Ishikawa (cell line): Measurements from ENCODE around the gene ACVR1.

Source experiments
- CEBPB ChIP-seq: IDR thresholded peaks from 2 replicates; pipeline ENCODE4 v1.6.1; 2012
- CREB1 ChIP-seq: IDR thresholded peaks from 2 replicates; pipeline ENCODE4 v1.6.1; 2012; ENCODE audit warnings: low read depth
- EGR1 ChIP-seq: IDR thresholded peaks from 2 replicates; pipeline ENCODE4 v1.6.1; 2012
- EP300 ChIP-seq: IDR thresholded peaks from 2 replicates; pipeline ENCODE4 v1.6.1; 2012; ENCODE audit warnings: borderline replicate concordance
- FOXM1 ChIP-seq: IDR thresholded peaks from 2 replicates; pipeline ENCODE4 v1.6.1; 2012; ENCODE audit warnings: low read depth, borderline replicate concordance
- MAX ChIP-seq: IDR thresholded peaks from 2 replicates; pipeline ENCODE4 v1.6.1; 2012
- NFIC ChIP-seq: IDR thresholded peaks from 2 replicates; pipeline ENCODE4 v1.6.1; 2012
- RAD21 ChIP-seq: IDR thresholded peaks from 2 replicates; pipeline ENCODE4 v1.6.1; 2012; ENCODE audit warnings: low read depth
- REST ChIP-seq: IDR thresholded peaks from 2 replicates; pipeline ENCODE4 v1.6.1; 2012; ENCODE audit warnings: low read depth, mild to moderate bottlenecking
- TAF1 ChIP-seq: IDR thresholded peaks from 2 replicates; pipeline ENCODE4 v1.6.1; 2012; ENCODE audit warnings: low read depth, mild to moderate bottlenecking
- TCF12 ChIP-seq: IDR thresholded peaks from 2 replicates; pipeline ENCODE4 v1.6.1; 2012; ENCODE audit warnings: low read depth
- TEAD4 ChIP-seq: IDR thresholded peaks from 2 replicates; pipeline ENCODE4 v1.6.1; 2012
- USF1 ChIP-seq: IDR thresholded peaks from 2 replicates; pipeline ENCODE4 v1.6.1; 2012
- YY1 ChIP-seq: IDR thresholded peaks from 2 replicates; pipeline ENCODE4 v1.6.1; 2012; ENCODE audit warnings: low read depth
- ZBTB7A ChIP-seq: IDR thresholded peaks from 2 replicates; pipeline ENCODE4 v1.6.1; 2012; ENCODE audit warnings: low read depth

ACVR1 gene

GRCh38 chr2:157872791-157873190 is 3.3 kb downstream of the ACVR1 start:
- TF ChIP-seq CEBPB (no peak), NFIC (no peak), CREB1 (no peak), FOXM1 (no peak)

- TF ChIP-seq TCF12: no peak
- TF ChIP-seq ZBTB7A: no peak
- TF ChIP-seq TAF1: no peak
- TF ChIP-seq YY1: no peak
- TF ChIP-seq CREB1: no peak
- TF ChIP-seq FOXM1: no peak
- TF ChIP-seq USF1: no peak
- no peak for TF ChIP-seq REST
- no peak for TF ChIP-seq EGR1
- TF ChIP-seq CEBPB: no peak
- no peak for TF ChIP-seq MAX
These were observed 4.7 kb downstream of the ACVR1 start for GRCh38 chr2:157871415-157871814.

DNA sequence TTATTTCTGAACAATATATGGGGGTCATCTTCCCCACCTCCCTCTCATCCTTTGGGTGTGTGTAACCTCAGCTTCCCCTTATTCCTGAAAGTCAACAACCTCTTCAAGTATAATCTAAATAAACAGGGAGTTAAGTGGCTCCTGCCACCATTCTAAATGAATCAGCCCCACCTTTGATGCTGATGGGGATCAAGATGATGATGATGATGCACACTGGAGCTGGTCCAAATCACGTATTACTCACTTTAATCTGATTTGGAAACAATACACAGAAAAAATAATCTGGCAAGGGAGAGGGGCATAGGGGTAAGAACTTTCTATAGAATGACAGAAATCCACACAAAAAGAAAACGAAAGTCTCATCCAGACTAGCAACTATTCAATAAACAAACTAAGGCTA is 7.1 kb downstream of the ACVR1 start:
- no peak for TF ChIP-seq CEBPB
- TF ChIP-seq ZBTB7A: no peak
- TF ChIP-seq EP300: no peak
- TF ChIP-seq YY1: no peak
- no peak for TF ChIP-seq FOXM1
- TF ChIP-seq USF1: no peak
- TF ChIP-seq RAD21: no peak
- TF ChIP-seq TCF12: no peak
- TF ChIP-seq EGR1: no peak
- no peak for TF ChIP-seq TEAD4
- no peak for TF ChIP-seq REST
- no peak for TF ChIP-seq MAX
- no peak for TF ChIP-seq TAF1
- no peak for TF ChIP-seq NFIC
- TF ChIP-seq CREB1: no peak

GRCh38 chr2:157867703-157868102 is 8.4 kb downstream of the ACVR1 start:
- TF ChIP-seq EP300 (no peak), ZBTB7A (no peak), YY1 (no peak)

GRCh38 chr2:157866666-157867642 is 9.2 kb downstream of the ACVR1 start:
- no peak for TF ChIP-seq ZBTB7A
- TF ChIP-seq MAX: no peak
- no peak for TF ChIP-seq TAF1
- TF ChIP-seq YY1: no peak
- TF ChIP-seq EGR1: no peak
- no peak for TF ChIP-seq CREB1
- no peak for TF ChIP-seq CEBPB
- TF ChIP-seq NFIC: no peak
- TF ChIP-seq TEAD4: no peak
- TF ChIP-seq EP300: no peak
- no peak for TF ChIP-seq RAD21
- no peak for TF ChIP-seq REST
- no peak for TF ChIP-seq USF1
- no peak for TF ChIP-seq TCF12
- TF ChIP-seq FOXM1: no peak
